ENCODE data around the gene PSMB7.

The PSMB7 gene

DNA sequence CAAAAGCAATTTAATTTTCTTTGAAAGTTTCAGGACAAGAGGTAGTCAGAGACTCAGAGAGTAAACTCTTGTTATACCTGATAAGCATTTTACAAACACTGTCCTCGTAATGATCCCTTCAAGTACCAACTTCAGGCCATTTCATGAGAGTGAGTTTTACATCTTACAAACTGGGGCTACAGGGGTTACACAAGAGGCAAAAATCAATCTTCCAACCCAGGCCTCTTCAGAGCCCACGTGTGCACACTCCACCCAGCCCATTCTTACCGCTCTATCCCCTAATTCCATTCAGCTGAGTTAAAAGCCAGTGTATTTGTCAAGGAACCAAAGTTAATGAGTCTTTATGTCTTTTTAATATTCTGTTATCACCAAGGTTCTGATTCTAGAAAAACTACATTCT, 46.5 kb downstream of the PSMB7 start:
- no peaks in the 10 kb centered on the region for H3K27me3 Mint-ChIP-seq
- no peak overlapping the region for H3K4me3 Mint-ChIP-seq
- DNase-seq (no peak), ATAC-seq (no peak)
- H3K27ac Mint-ChIP-seq: no peak overlapping the region
- peaks cover 37% of the 10 kb centered on the region for H3K4me1 Mint-ChIP-seq
- H3K36me3 Mint-ChIP-seq (ENCODE audit: low read depth): peaks cover 17% of the 10 kb centered on the region
- H3K9me3 Mint-ChIP-seq: no peaks in the 10 kb centered on the region

DNA sequence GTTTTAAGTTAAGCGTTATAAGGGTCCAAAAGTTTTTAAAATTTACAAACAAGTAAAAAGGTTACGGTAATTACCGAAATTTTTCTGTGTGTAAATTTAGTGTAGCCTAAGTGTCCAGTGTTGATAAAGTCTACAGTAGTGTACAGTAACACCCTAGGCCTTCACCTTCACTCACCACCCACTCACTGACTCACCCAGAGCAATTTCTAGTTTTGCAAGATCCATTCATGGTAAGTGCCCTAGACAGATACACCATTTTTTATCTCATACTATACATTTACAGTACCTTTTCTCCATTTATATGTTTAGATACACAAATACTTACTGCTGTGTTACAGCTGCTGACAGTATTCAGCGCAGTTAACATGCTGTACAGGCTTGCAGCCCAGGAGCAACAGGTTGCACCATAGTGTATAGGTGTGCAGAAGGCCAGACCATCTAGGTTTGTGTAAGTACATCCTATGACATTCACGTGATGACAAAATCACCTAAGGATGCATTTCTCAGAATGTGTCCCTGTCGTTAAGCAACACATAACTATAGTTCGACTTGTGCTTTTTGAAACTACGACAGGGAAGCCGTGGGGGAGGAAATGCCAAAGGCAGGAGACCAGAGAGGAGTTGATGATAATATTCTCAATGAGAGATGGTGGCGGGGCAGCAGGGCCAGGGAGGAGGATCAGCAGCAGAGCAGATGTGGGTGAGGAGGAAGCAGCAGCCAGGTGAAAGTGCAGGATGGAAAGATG, 48.6 kb downstream of the PSMB7 start:
- ATAC-seq (peak; percentile 36), DNase-seq (no peak)
- Mint-ChIP-seq H3K36me3 (ENCODE audit: low read depth) (peaks cover 20% of the 10 kb centered on the region), H3K27me3 (no peaks in the 10 kb centered on the region), H3K4me3 (no peak overlapping the region), H3K9me3 (no peaks in the 10 kb centered on the region), H3K27ac (peak overlapping the region; percentile 24), H3K4me1 (peaks cover 37% of the 10 kb centered on the region)

DNA sequence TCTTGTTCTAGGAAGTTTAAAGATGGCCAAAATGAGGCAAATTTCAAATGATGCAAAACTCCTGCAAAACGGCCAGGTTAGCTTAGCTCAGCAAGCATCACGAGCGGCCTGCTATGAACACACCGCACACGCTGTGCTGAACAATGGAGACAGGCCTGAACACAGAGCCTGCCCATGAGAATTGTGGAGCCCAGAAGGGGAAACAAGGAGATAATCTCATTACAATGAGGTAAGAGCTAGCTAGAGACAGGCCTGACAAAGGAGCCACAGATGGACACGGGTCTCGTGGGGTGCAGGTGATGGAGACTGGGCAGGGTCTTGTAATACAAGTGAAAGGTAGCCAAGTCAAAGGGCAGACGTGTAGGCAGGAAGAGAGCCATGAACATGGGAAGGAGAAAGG, 50.2 kb downstream of the PSMB7 start:
- Mint-ChIP-seq H3K4me3 (no peak overlapping the region), H3K36me3 (ENCODE audit: low read depth) (peaks cover 16% of the 10 kb centered on the region), H3K27me3 (no peaks in the 10 kb centered on the region), H3K4me1 (peaks cover 33% of the 10 kb centered on the region), H3K27ac (no peak overlapping the region), H3K9me3 (no peaks in the 10 kb centered on the region)
- ATAC-seq (no peak), DNase-seq (no peak)

DNA sequence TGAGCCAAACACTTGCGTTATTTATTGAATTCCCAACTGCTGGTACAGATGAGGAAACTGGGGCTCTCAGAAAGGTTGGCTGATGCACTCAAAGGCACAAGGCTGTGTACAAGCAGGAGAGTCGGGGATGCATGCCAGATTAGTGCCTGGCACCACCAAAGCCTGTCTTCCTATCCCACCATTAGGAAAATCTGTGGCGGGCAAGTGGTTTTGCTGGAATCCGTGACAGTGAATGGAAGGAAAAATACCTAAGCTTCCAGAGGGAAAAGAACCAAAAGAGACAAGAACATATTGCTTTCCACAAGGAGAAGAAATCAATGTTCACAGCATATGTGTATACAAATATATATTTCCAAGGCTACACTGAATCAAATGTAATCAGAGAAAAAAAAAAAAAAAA, 51.1 kb downstream of the PSMB7 start:
- DNase-seq (no peak), ATAC-seq (no peak)
- Mint-ChIP-seq H3K9me3 (no peaks in the 10 kb centered on the region), H3K4me1 (peaks cover 39% of the 10 kb centered on the region), H3K36me3 (ENCODE audit: low read depth) (peaks cover 16% of the 10 kb centered on the region), H3K4me3 (no peak overlapping the region), H3K27me3 (no peaks in the 10 kb centered on the region), H3K27ac (no peak overlapping the region)

DNA sequence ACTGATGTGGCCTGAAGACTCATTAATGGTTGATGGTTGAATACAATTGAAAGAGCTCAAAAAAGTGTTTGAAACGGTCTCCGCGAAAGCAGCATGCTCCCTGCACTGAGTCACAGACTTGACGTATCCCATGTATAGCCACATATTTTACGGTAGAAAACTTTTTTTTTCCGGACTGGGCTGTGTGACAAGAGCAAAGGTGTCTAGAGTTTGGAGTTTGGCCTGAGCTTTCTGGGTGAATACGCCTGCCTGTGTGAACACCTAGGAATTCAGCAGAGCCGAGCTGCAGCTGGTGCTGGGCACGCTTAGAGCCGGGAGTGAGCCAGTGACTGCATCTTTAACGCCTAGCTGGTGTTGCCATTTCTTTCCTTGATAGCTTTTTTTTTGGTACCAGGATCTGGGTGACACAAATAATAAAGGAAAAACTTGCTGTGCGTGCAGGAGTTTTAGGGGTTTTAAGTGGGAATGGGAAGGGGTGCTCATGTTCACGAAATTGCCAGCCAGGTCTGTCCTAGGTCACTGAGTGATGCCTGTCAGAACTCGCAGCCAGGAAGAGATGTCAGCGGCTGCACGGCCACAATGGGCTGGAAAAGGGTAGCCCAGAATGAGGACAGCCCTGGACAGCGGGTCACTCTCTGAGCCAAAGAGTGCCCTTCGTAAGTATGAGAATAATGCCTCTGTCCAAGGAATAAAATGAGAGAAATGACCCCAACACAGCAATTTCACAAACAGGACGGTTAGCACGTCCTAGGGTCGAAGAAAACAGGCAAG, 51.7 kb downstream of the PSMB7 start:
- Mint-ChIP-seq H3K9me3 (no peaks in the 10 kb centered on the region), H3K4me3 (no peak overlapping the region), H3K27ac (no peak overlapping the region), H3K4me1 (peaks cover 43% of the 10 kb centered on the region), H3K36me3 (ENCODE audit: low read depth) (peaks cover 16% of the 10 kb centered on the region), H3K27me3 (no peaks in the 10 kb centered on the region)
- ATAC-seq: no peak
- no peak for DNase-seq

DNA sequence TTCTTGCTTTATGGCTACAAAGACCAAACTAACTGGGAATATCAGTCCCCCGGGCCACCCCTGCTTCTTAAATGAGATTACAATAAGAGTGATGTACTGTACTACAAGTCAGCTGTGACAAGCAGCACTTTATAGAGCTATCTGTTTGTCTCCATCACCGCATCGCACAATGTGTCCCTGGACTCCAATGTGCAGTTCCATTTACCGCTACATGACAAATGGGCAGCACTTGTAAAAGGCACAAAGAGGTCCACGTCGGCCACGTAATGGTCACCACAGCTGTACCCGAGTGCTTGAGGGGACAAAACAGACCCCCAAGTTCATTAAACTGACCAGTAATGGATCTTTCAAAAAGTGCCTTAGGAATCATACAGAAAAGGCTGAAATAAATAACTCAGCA, 54.1 kb downstream of the PSMB7 start:
- peaks cover 20% of the 10 kb centered on the region for H3K36me3 Mint-ChIP-seq (ENCODE audit: low read depth)
- H3K27me3 Mint-ChIP-seq: no peaks in the 10 kb centered on the region
- H3K27ac Mint-ChIP-seq: no peak overlapping the region
- no peak overlapping the region for H3K4me3 Mint-ChIP-seq
- peaks cover 42% of the 10 kb centered on the region for H3K4me1 Mint-ChIP-seq
- H3K9me3 Mint-ChIP-seq: no peaks in the 10 kb centered on the region
- no peak for ATAC-seq
- no peak for DNase-seq

DNA sequence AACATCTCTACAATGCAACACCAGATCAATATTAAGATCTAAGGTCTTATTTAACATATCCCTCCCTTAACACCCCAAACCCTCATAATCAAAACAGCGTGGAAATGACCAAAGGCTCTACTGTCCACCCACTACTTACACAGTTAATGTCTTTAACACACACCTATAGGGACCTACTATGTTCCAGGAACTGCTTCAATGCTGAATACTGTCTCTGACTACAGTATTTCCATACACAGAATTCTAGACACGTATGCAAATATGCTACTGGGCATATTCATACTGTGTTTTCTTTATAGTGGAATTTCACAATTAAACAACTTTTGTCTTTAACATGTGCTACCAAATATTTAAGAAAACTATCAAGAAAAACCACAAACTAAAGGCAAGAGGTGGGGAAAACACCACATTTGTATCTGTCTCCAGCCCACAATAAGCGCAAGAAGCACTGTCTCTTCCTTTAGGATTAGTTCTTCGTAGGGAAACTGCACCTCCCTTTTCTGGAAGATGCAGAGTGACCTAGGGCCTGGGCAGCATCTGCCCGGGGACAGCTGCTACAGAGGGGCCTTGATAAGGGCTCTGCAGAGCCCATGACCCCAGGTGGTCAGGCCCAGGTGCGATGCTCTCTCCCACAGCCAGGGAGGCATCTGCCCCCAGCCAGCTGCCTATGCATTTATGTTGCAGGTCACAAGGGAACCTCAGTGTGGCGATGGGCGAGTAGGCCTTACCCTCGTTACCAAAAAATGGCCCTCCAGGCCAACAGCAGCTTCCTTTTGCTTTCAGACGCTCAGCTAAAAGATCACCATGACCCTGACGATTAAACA, 55.2 kb downstream of the PSMB7 start:
- DNase-seq: no peak
- Mint-ChIP-seq H3K4me3 (no peak overlapping the region), H3K36me3 (ENCODE audit: low read depth) (peaks cover 18% of the 10 kb centered on the region), H3K27ac (peak overlapping the region; percentile 67), H3K9me3 (no peaks in the 10 kb centered on the region), H3K4me1 (peaks cover 40% of the 10 kb centered on the region), H3K27me3 (no peaks in the 10 kb centered on the region)
- ATAC-seq: no peak

DNA sequence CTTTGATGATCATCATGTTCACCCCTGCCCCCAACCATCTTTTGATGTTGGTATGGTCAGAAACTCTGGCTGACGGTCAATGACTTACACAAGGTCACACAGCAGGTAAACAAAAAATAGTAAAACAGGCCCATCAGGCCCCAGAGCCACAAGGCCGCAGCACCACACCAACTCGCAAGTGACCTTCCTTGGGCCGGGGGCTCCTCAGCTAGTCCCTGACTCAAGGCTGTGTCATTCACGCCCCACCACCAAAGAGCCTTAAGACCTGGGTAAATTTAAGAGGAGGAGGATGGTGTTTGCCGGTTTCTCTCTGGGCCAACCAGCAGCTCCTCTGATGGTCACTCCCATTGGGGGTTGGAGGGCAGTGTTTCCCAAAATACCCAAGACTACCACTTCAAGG, 55.8 kb downstream of the PSMB7 start:
- ATAC-seq: no peak
- peaks cover 15% of the 10 kb centered on the region for H3K36me3 Mint-ChIP-seq (ENCODE audit: low read depth)

DNA sequence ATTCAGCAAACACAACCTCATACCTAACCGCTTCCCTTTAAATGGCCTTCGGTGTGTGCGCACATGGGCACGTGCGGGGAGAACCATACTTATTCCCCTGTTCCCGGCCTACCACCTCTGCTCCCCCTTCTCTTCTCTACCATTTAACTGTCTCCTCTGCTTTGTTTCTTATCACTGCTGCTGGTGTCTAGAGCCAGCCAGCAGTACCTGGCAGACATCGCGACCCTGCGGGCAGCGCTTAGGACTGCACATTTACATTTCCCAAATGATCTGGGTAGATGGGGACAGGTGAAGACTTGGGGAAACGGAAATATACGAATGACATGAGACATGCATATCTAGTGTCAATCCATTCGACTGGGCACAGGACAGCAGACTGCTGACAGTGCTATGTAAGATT, 56.6 kb downstream of the PSMB7 start:
- Mint-ChIP-seq H3K36me3 (ENCODE audit: low read depth) (peaks cover 16% of the 10 kb centered on the region), H3K4me3 (no peak overlapping the region), H3K27me3 (no peaks in the 10 kb centered on the region), H3K4me1 (peaks cover 40% of the 10 kb centered on the region), H3K9me3 (no peaks in the 10 kb centered on the region), H3K27ac (no peak overlapping the region)
- no peak for ATAC-seq
- no peak for DNase-seq

More for the DNA sequence above, 55.8 kb downstream of the PSMB7 start:
- no peak for DNase-seq
- Mint-ChIP-seq H3K4me1 (peaks cover 40% of the 10 kb centered on the region), H3K9me3 (no peaks in the 10 kb centered on the region), H3K27me3 (no peaks in the 10 kb centered on the region), H3K4me3 (no peak overlapping the region), H3K27ac (peak overlapping the region; percentile 67)

DNA sequence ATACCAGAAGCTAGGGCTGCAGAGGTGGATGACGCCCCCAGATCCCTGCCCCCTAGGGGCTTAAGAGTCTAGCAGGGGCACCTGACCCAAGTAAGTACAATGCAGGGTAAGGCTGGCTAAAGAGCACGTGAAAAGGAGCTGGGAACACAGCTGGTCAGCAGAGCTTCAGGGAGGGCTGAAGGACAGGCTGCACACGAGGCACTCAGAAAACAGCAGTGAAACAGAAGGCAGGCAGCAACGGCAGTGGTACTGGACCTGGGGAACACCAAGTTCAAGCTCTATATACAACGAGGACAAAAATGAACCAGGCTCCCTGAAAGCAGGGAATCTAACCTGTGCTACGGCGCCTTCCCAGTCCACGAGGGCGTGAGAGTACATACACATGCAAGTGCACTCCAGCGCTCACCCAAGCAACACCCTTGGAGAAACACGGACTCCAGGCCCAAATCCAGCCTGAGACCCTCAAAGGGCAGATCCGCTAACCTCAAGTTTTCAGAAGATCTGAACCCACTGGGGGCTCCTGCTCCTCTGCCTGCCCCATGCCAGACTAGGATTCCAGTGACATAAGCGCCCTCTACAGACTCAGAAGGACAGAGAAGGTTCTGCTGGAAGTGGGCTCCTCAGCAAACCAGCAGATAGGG, 57.4 kb downstream of the PSMB7 start:
- Mint-ChIP-seq H3K27ac (peak overlapping the region; percentile 44), H3K9me3 (no peaks in the 10 kb centered on the region), H3K27me3 (no peaks in the 10 kb centered on the region), H3K4me3 (no peak overlapping the region), H3K4me1 (peaks cover 39% of the 10 kb centered on the region), H3K36me3 (ENCODE audit: low read depth) (peaks cover 15% of the 10 kb centered on the region)
- no peak for DNase-seq
- ATAC-seq: no peak

DNA sequence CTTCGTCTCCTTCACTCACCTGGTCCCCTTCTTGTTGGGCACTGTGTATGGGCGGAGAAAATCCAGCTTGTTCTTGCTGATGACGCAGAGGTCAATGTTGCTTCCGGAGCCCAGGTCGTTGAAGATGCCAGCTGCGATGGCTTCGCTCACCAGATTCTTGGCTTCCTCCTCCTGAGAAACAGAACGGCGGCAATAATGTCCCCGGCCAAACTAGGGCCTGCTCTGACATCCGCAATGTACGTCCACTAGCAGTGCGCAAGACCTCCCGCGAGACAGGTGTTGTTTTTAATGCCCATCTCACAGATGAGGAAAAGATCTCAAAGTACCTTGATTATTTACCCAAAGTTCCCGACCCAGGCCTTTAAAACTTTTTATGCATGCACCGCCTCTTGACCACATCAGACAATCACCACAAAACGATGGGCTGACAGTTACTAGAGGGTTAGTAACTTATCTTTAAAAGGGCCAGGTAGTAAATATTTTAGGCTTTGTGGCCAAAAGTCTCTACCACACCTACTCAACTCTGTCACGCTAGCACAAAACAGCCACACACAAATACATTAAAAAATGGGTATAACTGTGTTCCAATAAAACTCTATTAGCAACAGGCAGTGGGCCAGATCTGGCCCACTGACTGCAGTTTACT, 58.4 kb downstream of the PSMB7 start:
- no peak for DNase-seq
- H3K27me3 Mint-ChIP-seq: no peaks in the 10 kb centered on the region
- H3K27ac Mint-ChIP-seq: peak overlapping the region; percentile 44
- ATAC-seq: no peak
- no peaks in the 10 kb centered on the region for H3K9me3 Mint-ChIP-seq
- H3K4me3 Mint-ChIP-seq: no peak overlapping the region
- H3K36me3 Mint-ChIP-seq (ENCODE audit: low read depth): peaks cover 24% of the 10 kb centered on the region
- peaks cover 35% of the 10 kb centered on the region for H3K4me1 Mint-ChIP-seq

DNA sequence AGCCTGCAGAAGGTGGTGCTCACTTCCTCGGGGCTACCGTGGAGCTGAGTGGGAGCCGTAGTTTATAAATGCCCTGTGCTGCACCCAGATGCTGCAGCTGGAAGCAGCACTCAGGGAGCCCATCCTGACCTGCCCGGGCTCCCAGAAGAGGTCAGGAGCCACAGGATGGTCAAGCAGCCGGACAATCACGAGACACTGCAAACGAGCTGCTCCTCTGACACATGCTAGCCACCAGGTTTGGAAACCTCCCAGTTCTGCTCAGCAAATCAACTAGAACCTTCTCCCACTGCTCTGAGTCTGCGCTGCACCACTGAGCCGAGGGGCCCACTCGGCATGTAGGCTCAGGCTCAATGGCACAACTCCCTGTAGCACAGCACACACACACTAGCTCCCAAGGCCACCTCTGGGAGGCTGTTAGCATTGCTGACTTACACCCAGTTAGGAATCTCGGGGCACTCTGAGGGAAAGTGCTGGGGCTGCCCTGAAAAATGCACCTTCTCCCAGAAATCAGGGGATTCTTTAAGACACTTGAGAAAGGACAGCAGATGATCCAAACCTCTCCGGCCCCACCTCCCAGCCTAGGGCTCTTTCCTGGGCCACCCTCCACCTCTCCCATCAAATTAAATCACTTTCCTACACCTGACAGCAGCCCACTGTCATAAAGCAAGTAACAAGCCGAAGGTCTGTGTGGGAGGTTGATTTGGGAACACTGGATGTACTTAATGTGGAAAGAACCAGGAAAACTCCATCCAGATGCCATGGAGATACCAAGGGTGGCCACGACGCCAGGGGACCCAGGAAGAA, 59.1 kb downstream of the PSMB7 start:
- no peak for ATAC-seq
- H3K4me1 Mint-ChIP-seq: peaks cover 33% of the 10 kb centered on the region
- peaks cover 31% of the 10 kb centered on the region for H3K36me3 Mint-ChIP-seq (ENCODE audit: low read depth)
- H3K27me3 Mint-ChIP-seq: no peaks in the 10 kb centered on the region
- no peaks in the 10 kb centered on the region for H3K9me3 Mint-ChIP-seq
- no peak overlapping the region for H3K27ac Mint-ChIP-seq
- no peak for DNase-seq
- no peak overlapping the region for H3K4me3 Mint-ChIP-seq
